GM18507 (cell line): Measurements from ENCODE around the gene SYNPO2.
"Not testable (repeated sequence)": the region's sequence is repeated elsewhere in the genome, so short reads cannot be mapped to it uniquely, and the experiment has no call there.

ENCODE experiments used
- DNase-seq: peaks from one replicate; pipeline ENCODE4 v3.0.0; 2011; ENCODE audit warnings: low read depth; ENCODE audit not compliant: insufficient read length; ENCODE audit errors: extremely low spot score
- FAIRE-seq: peaks from 2 replicates; lab custom pipeline; 2011; peaks lifted over from hg19 to GRCh38; lab: Jason Lieb, UNC

Gene SYNPO2

DNA sequence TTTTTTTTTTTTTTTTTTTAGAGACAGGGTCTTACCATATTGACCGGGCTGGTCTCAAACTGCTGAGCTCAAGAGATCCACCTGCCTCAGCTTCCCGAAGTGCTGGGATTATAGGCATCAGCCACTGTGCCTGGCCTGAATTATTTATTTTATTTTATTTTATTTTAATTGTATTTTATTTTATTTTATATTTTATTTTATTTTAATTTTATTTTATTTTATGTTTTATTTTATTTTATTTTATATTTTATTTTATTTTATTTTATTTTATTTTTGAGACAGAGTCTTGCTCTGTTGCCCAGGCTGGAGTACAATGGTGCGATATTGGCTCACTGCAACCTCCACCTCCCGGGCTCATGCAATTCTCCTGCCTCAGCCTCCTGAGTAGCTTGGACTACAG lies 133.9 kb downstream of the SYNPO2 start:
- FAIRE-seq, DNase-seq: not testable (repeated sequence)

DNA sequence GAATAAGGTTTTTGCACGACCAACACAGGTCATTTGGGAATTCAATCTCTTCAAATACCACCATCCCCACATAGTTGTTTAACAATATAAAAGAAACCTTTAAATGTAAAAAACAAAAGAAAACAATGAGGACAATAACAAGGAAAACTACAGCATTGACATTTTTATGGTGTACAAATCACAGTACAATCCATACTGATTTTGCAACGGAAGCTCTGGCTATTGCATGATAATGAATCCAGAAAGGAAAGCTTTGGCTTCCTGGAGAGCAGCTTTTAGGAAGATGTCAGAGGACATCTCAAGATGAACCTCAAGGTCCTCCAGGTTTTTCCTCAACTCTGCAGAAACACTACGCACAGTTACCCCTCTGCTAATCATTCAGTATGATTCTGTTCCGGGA lies 135.4 kb downstream of the SYNPO2 start:
- FAIRE-seq (no peak), DNase-seq (no peak)

DNA sequence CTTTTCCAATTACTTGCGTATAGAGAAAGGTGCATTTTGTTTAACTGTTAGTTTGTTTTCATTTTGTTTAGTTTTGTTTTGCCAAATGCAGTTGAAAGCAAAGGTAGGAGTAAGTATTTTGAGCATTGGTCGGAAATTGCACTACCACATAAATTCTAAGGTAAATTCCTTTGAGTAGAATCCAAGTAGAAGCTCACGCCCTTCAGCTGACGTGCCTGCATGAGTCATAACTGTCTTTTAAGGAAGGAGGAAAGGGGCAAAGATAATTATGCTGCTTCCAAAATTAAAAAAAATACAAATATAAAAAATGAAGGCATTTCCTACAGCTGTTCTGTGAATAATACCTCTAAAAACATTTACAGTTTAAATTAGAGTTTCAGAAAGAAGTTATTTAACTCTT lies 136.8 kb downstream of the SYNPO2 start:
- DNase-seq (no peak), FAIRE-seq (no peak)

DNA sequence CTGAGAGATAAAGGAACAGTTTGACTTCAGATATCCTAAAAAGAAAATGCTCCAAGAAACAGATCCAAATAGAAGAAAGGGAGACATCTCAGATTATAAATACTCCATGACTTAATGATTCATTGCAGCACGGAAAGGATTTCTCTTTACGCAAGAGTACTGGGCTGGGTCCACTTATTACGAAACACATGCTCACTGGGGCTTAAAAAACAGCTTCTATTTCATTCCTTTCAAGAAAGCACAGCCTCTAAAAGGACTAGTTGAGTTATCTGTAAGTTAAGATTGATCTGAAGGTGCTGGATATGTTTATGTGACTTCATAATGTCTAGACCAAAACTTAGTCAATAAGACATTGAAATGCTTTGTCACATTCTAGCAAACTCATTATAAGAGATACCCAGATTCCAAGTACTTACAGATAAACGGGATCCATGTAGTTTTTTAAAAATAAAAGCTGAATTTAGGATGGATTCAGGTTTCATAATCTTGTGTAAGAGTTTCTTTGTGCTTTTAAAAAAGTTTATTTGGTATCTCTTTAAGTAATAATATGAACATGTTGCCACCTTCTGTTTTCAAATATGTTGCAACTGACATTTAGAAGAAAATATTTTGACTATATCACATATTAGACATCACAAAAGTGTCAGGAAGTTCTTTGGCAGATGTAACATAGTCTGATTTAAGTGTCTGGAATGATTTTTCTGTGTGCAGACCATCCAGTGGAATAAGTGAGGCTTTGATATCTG lies 137.4 kb downstream of the SYNPO2 start:
- no peak for DNase-seq
- no peak for FAIRE-seq

DNA sequence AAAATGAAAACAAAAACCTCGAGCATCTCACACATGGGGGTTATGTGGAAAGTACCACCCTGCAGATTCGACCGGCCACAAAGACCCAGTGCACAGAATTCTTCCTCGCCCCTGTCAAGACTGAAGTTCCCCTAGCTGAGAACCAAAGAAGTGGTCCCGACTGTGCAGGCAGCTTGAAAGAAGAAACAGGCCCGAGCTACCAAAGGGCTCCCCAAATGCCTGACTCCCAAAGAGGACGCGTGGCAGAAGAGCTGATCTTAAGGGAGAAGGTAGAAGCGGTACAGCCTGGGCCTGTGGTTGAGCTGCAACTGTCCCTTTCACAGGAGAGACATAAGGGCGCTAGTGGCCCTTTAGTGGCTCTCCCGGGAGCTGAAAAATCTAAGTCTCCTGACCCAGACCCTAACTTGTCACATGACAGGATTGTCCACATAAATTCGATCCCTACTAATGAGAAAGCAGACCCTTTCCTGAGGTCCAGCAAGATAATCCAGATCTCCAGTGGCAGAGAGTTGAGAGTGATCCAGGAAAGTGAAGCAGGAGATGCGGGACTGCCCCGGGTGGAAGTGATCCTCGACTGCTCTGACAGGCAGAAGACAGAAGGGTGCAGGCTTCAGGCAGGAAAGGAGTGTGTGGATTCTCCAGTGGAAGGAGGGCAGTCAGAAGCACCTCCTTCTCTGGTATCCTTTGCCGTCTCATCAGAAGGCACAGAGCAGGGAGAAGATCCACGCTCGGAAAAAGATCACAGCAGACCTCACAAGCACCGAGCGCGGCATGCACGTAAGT lies 138.2 kb downstream of the SYNPO2 start:
- FAIRE-seq (no peak), DNase-seq (no peak)

DNA sequence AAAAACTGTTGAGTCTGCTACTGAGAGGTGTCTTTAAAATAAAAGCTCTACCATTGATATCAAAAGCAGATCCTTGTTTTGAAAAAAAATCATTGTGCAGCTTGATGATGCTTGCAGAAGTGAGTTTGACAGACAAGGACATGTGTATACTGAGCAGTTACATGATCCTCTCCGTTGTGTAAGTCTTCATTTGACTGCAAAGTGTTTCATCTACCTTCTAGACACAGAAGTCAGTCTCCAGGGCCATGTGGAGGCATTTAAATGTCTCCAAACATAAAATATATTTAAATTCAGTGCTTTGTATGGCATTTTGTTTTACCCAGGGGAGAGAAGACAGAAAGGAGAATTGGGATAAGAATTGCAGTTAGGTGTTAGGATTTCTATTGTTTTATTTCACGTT lies 139.2 kb downstream of the SYNPO2 start:
- no peak for FAIRE-seq
- DNase-seq, result no peak

DNA sequence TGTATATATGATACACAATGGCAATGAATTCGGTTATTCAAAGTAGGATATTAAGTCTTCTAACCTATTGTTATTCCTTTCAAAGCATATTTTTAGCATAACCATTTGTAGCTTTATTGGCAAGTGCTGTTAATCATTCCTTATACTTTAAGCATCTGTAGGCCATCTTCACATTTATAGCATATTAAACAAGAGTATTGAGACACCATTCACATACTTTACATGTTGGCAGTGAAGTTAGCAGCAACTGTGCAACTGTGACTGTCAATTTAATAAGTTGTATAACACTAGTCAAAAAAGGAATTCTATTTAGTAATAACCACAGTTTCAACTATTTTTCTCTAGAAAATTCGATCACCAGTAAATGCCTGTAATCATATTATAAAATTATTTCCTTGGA lies 139.6 kb downstream of the SYNPO2 start:
- FAIRE-seq, result no peak
- DNase-seq, result no peak

DNA sequence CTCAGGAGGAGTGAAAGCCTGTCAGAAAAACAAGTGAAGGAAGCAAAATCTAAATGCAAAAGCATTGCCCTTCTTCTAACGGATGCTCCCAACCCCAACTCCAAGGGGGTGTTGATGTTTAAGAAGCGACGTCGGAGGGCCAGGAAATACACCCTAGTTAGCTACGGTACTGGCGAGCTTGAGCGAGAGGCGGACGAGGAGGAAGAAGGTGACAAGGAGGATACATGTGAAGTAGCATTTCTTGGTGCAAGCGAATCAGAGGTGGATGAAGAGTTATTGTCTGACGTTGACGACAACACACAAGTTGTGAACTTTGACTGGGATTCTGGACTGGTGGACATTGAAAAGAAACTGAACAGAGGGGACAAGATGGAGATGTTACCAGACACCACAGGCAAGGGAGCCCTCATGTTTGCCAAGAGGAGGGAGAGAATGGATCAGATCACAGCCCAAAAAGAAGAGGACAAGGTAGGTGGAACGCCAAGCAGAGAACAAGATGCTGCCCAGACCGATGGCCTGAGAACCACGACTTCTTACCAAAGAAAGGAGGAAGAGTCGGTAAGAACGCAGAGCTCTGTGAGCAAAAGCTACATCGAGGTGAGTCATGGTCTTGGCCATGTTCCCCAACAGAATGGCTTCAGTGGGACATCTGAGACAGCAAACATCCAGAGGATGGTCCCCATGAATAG lies 141.3 kb downstream of the SYNPO2 start:
- no peak for FAIRE-seq
- DNase-seq, result no peak

DNA sequence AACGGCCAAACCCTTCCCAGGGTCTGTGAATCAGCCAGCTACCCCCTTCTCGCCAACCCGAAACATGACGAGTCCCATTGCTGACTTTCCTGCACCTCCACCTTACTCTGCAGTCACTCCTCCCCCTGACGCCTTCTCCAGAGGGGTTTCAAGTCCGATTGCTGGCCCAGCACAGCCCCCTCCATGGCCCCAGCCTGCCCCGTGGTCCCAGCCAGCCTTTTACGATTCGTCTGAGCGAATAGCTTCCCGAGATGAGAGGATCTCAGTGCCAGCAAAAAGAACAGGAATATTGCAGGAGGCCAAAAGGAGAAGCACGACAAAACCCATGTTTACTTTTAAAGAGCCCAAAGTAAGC lies 141.9 kb downstream of the SYNPO2 start:
- DNase-seq (no peak), FAIRE-seq (no peak)

DNA sequence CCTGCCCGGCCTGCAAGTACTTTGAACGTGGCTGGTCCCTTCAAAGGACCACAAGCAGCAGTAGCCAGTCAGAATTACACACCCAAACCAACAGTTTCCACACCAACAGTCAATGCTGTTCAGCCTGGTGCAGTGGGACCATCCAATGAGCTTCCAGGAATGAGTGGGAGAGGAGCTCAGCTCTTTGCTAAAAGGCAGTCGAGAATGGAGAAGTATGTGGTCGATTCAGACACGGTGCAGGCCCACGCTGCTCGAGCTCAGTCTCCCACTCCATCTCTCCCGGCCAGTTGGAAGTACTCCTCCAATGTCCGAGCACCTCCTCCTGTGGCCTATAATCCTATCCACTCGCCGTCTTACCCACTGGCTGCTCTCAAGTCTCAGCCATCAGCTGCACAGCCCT lies 142.6 kb downstream of the SYNPO2 start:
- no peak for FAIRE-seq
- no peak for DNase-seq

DNA sequence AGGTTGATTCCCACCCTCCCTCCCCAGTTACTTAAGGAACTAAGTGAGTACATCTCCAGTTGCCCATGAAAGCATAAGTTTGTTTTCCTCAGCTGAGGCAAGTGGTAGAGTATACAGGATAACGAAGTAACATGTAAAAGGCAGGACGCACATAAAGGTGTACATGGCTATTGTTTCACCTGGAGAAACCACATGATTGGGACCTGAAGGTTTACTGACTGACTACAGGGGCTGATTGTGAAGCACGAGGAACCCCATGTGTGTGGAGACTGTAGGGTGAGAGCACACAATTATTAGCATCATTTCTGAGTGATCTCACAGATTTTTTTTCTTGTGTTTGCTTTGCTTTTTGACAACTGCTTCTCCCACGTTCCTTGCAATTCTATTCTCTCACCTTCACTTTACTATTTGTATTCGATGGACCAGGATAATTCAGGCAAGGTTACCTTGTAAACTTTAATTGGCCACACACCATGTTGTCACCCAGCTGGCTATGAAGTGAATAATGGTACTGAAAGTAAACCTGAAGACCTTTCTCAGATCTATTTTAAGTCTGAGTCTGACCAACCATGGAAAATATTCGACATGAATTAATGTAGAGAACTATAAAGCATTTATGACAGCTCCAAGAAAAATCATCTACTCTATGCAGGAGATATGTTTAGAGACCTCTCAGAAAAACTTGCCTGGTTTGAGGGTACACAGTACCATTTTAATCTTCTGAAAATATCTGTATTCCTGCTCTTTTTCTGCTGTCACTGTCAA lies 144.4 kb downstream of the SYNPO2 start:
- DNase-seq (no peak), FAIRE-seq (no peak)

DNA sequence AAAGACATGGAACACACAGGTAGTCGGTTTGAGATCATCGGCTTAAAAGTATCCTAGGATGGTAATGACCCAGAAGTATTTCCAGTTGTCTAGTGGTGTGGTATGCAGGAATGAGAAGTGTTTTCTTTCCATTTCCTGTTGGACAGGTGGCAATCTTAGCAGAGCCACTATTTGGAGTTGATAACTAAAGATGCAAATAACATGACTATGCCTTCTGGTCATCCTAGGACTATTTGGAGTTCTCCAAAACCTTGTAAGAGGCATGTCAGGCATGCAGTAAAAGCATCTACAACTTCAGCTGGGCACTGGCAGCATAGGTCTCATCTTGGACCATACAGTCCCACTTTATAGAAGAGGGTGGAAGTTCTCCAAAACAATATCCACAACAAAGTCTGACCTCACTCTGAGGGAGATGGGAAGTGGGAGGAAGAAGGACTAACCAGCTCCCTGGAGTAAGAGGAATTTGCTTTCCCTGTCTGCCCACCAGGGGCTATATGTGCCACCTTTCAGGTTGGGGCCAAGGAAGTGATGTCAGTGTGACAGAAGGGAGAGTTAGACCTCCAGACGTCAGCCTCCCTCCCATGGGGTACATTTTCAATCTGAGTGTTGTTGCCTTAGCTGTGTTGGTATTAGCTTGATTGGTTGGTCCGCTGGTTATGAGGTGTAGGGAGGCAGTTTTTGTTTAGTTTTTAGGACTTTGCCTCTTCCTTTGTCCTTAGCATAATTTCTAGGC lies 145.8 kb downstream of the SYNPO2 start:
- FAIRE-seq (no peak), DNase-seq (no peak)

DNA sequence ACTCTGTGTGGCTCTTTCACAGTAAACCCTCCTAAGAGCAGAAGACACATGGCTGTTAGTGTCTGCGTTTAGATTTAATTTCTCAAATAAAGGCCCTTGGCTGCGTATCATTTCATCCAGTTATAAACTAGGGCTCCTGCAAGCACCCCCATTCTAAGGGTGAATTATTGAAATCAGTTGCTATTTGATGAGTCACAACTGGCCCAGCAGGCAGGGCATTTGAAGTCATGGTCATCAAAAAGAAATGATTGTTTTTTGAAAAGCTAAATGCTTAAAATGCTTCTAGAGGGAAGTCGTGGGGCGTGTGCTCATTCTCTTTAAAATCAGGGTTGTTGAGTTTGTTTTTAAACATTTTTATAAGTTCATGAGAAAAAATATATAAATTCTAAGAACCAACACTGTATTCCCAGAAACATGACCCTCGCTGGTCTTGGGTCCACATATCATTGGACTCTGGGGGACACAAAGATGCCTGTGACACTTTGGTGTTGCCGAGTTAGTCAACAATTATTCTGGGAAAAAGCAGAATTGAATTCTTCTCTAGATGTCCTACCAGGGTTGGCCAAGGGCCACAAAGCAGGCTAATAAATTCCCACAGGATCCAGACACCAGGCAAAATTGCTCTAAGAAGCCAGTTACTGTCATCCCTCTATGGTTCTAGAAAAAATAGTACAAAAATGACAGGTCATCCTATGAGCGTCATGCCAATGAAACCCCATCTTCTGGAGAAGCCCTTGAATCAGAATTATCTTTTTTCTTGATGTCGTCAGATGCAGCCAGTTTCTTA lies 147.5 kb downstream of the SYNPO2 start:
- DNase-seq, result no peak
- FAIRE-seq, result no peak

DNA sequence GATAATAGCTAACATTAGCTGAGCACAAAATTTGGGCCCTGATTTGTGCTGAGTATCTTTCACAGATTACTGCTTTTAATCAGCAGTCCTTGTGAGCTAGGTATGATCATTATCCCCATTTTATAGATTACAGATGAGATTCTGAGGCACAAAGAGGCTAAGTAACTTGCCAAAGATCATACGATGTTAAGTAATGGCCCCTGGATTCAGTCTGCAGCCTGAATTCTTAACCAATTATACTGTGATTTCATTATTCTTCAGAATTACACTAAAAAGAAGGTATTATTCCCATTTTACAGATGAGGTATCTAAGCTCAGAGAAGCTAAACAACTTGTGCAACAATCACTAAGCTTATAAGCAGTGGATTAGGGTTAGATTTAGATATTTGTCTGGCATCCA lies 149.1 kb downstream of the SYNPO2 start:
- no peak for FAIRE-seq
- no peak for DNase-seq

DNA sequence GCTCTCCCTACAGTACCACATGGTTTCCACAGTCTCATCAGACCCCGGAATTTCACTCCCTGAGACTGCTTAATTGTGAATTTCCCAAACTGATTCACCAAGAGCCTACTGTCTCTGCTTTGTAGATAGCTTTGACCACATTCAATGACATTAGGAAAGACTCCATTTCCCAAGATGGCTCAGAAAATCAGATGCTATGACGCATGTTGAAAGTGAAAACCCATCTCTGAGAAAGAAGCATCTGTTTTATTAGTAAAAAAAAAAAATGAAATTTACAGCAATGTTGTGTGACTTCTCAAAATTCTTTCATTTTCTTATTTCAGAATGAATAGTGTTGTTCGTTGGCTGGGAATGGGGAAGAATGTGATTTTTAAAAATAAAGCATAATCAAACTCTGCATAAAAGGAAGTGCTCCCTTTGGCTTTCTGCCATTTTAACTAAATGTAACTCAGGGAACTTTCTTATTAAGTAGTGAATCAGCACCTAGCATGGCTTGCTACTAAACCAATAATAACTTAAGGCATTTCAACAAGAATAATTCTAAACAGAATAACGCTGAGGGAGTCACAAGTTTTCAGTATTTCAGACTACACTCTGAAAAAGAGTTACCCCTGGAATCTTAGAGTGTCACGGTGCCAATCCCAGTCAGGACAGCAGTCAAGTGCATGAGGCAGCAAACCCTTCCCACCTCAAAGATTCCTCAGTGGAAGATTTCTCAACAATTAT lies 149.6 kb downstream of the SYNPO2 start:
- FAIRE-seq, result no peak
- DNase-seq, result no peak

DNA sequence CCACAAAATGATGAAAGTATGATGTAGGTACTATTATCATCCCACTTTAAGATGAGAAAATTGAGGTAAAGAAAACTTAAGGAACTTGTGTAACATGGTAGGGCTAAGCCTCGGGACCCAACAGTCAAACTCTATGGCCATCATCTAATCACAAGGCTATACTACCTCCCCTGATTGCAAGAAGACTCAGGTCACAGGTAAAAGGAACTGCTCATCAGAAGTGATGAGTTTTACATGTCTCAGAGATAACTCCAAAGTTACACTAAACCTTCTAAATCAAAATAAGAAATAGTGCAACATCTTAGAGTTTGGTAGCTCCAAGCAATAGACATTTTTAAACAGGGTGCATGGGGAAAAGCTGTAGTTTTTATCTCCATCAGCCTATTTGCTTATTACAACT lies 150.5 kb downstream of the SYNPO2 start:
- FAIRE-seq (no peak), DNase-seq (no peak)

DNA sequence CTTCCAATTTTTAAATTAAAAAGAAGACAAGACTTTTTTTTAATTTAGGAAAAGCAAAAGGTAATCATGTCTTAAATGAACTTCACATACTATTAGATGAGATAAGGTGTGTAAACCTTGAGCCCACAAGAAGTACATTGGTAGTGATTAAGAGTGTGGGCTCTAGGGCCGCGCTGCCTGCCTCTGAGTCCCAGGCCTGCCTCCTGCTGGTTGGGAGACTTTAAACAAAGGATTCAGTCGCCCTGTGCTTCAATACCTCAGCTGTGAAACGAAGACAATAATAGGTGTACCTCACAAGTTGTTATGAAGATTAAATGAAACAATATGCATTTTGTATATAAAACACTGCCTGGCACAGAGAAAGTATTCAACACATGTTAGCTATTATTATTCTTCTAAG lies 151.1 kb downstream of the SYNPO2 start:
- DNase-seq (no peak), FAIRE-seq (no peak)

DNA sequence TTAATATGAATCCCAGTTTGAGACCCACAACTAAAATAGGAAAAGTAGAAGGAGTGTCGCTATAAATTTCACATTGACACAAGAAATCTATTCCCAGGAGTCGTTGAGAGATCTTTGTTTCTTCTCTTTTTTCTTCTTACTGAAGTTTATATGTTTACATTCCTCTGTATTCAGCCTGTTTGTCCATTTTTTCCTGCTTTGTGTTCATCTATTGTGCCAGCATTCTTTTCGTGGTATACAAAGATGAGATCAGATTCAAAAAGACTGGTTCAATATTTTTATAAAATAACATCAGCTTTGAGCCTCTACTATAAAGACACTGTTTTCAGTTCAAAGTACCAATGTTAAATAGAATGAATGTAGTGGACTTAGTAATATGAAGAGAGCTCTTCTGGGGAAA lies 151.6 kb downstream of the SYNPO2 start:
- FAIRE-seq, result no peak
- DNase-seq, result no peak
